Activated gamma-delta T cell treated with Interleukin-2 at 50 U/mL for 16 hours (primary cell): ENCODE results near the gene CSMD2.
A peak's percentile ranks its signal among the peaks of the same experiment; 100 is the strongest.
"Not testable (repeated sequence)": the region's sequence is repeated elsewhere in the genome, so short reads cannot be mapped to it uniquely, and the experiment has no call there.

Experiments
- DNase-seq: peaks from one replicate; pipeline ENCODE4 v3.0.0-alpha.2; 2020

CSMD2 gene

DNA sequence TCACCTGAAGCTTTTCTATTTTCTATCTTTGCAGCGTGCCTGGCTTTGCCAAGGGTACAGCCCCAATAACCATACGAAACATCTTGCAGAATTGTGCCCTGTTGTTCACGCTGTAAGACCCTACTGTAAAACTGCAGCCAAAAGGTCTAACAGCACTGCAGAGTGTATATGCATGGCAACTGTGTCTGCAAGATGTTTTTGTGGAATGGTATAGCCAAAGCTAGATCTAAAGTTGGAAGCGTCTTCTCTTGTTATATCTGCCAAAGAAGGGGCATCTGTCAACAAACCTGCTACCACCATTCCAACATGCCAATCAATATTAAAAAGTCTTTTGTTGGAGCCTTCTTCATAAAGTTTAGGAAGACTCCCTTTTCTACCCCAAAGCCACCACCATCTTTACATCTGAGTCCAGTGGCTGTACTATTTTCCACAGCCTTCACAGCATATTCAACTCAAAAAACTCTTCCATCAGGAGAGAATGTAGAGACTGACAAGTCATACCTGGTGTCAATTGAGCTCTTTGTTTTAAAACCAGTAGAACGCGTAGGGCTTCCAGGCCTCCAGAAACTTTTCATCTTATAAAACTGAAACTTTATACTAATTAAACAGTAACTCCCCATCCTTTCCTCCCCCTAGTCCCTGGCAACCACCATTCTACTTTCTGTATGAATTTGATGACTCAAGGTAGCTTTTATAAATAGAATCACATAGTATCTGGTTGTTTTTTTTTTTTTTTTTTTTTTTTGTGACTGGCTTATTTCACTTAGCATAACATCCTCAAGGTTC is 652.6 kb downstream of the CSMD2 start:
- no peak for DNase-seq

DNA sequence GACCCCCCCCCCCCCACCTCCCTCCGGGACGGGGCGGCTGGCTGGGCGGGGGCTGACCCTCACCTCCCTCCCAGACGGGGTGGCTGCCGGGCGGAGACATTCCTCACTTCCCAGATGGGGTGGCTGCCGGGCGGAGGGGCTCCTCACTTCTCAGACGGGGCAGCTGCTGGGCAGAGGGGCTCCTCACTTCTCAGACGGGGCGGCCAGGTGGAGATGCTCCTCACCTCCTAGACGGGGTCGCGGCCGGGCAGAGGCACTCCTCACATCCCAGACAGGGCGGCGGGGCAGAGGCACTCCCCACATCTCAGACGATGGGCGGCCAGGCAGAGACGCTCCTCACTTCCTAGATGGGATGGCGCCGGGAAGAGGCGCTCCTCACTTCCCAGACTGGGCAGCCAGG is 655.8 kb downstream of the CSMD2 start:
- DNase-seq = not testable (repeated sequence)

GRCh38 chr1:33508151-33508550 is 656.9 kb downstream of the CSMD2 start:
- DNase-seq = no peak

- no peak for DNase-seq
Measured at GRCh38 chr1:33507661-33508060, 657.4 kb downstream of the CSMD2 start.

GRCh38 chr1:33503506-33503905 is 661.5 kb downstream of the CSMD2 start:
- no peak for DNase-seq

GRCh38 chr1:33502726-33503125 is 662.3 kb downstream of the CSMD2 start:
- DNase-seq = no peak

- DNase-seq = no peak
Measured at GRCh38 chr1:33501774-33502173, 663.3 kb downstream of the CSMD2 start.

DNA sequence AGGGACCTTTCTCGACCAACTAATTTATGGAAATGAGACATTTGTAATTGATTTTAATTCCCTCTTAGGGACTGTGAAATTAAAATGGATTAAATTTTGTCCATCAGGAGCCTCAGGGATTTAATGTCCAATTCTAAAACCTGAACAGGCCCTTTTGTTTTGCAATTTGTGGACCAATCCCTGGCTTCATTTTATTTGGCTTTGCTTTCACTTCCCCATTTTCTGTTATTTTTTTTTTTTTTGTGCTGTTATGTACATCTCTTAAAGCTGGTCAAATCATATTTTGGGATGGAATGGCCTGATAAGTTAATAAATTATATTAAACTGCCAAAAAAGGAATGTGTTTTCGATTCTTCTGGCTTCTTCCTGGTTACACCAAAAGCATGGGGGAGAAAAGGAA is 663.7 kb downstream of the CSMD2 start:
- no peak for DNase-seq

GRCh38 chr1:33500547-33500946 is 664.5 kb downstream of the CSMD2 start:
- DNase-seq = no peak

DNA sequence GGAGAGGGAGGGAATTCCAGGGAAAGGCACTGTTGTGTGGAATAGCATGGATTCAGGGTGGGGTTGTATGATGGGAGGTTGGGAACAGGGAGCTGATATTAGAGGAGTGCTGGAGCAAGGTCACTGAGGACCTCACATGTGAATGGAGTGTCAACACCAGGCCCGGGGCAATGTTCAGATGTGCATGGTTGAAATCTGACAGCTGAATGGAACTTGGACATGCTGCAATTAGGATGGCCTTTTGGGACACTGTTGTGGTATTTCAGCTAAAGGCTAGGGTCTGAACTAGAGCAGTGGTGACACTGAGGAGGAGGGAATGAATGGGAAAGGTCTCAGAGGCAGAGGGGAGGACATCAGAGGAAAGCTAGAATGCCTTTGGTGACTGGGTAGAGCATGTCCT is 667.6 kb downstream of the CSMD2 start:
- DNase-seq = no peak

DNA sequence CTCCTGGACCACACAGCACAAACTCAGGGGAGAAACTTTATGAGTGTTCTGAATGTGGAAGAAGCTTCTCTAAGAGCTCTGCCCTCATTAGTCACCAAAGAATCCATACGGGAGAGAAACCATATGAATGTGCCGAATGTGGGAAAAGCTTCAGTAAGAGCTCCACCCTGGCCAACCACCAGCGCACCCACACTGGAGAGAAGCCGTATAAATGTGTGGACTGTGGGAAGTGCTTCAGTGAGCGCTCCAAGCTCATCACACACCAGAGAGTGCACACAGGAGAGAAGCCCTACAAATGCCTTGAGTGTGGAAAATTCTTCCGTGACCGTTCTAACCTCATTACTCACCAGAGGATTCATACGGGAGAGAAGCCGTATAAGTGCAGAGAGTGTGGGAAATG is 670.1 kb downstream of the CSMD2 start:
- no peak for DNase-seq

DNA sequence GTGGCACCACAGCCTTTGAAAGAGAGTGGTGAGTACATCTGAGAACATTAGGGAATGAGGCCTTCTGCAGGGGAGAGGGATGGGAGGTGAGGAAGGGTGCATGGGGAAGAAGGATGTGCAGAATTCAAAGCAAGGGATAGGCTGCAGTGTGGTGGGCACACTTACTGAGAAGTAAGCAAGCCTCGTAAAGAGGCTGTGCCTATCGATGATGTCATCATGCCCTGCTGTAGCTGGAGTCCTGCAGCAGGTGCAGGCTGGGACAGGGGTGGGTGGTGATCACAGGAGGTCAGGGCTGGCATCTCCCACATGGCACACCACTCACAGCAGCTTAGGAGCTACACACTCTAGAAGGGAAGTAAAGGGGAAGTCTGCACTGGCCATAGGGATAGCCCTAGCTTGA is 676.4 kb downstream of the CSMD2 start:
- no peak for DNase-seq

- DNase-seq = no peak
Measured at GRCh38 chr1:33482412-33482811, 682.6 kb downstream of the CSMD2 start.

DNA sequence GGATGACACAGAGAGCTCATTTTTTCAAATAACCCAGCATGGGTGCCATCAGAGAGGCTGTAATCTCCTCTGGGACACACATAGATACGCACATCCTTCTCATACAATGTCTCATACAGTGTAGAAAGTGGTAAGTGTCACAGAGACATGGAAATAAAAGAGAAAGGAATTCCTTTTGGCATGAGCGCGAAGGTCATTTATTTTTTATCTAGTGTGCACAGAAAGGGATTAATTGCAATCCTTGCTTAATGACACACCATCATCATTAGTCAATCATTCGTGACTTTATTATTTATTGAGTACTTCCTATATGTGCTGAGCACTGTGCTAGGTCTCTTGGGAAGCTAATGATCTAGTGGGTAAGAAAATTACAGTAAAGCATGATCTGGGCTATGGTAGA is 687.6 kb downstream of the CSMD2 start:
- no peak for DNase-seq

DNA sequence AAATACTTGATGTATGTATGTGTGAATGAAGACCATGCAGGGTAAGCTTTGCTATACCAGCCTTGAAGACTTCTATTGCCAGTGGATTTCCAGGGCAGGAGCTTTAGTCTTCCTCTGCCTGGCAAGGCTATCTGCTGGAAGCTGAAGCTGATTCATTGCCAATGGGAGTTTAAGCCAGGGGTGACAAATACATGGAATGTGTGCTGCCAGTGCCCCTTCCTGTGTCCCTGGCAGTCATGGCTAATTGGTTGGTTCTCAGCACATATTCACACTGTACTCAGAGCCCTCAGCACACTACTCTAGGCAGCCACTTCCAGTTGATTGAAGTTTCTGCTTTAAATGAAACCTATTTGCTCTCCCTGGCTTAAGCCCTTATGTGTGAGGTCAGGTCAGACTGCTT is 691.1 kb downstream of the CSMD2 start:
- DNase-seq = no peak

DNA sequence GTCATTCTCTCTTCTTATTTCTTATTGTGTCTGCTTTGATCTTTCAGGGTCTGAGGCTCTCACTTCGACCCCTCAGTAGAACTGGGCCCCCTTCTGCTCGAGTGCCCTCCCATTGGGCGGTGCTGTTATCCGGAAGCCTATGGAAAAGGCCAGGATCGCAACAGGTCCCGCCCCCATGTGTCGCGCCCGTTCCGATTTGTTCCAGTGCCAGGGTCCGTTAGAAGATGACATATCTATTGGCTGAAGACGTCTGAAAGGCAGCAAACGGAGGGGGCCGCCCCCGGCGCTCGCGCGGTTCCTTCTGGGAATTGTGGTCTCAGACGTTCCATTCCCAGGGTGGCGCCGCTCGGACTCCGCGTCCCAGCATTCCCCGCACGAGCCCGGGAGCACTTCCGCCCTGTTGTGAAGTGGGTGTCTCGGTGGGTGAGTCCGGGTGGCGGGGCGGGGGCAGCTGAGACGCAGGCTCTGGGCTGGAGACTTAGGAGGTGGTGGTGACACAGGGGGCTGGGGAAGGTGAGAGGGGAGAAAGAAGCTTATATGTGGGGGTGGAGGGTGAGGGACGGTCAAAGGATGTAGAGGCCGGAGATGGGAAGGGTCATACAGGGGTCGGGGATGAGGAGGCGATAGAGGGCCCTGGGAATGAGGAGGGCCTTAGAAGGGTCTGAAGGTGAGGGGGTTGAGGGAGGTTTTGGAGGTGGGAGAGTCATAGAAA is 692.6 kb downstream of the CSMD2 start, which contains the start of gene ZSCAN20:
Gene ZSCAN20, plus strand, starts transcription at position 377 of the 712 bp plus-strand sequence. CDS start 6,644 bp downstream, outside the sequence.
- peak; percentile 84 for DNase-seq

DNA sequence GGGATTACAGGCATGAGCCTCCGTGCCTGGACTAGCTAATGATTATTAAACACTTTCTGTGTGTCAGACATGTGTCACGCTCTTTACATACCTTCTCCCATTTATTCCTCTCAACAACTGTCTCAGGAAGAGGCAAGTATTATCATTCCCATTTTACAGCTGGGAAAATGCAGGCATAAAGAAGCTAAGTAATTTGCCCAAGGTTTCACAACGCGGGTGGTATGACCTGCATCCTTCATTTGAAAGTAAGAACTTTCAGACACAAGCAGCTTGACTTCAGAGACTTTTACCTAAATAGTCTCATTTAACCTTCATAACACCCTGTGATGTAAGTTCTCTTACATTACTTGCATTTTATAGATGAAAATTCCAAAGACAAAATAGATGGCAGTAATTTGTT is 693.6 kb downstream of the CSMD2 start:
- no peak for DNase-seq

DNA sequence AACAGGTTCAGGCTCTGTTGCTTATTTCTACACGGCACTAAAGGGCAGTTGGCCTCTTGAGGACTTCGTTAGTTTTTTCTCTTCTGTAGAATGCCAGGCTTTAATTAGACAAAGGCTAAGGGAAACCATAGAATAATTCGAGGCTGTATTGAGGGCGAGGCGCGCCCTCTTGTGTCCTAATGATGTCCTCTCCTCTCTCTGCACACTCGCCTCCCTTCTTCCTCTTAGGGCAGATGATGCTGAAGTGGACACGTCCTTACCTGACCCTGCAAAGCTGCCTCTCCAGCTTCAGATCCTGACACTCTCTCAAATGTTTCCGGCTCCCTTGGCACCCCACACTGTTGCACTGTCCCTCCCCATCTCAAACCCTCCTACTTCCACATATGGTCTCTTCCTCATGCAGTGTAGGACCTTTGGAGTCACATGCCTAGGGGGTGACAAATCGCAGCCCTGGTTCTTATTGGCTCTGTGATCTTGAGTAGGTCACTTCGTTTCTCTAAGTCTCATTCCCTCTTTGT is 694.5 kb downstream of the CSMD2 start:
- peak; percentile 44 for DNase-seq

- DNase-seq = no peak
Measured at GRCh38 chr1:33469691-33470090, 695.3 kb downstream of the CSMD2 start.

DNA sequence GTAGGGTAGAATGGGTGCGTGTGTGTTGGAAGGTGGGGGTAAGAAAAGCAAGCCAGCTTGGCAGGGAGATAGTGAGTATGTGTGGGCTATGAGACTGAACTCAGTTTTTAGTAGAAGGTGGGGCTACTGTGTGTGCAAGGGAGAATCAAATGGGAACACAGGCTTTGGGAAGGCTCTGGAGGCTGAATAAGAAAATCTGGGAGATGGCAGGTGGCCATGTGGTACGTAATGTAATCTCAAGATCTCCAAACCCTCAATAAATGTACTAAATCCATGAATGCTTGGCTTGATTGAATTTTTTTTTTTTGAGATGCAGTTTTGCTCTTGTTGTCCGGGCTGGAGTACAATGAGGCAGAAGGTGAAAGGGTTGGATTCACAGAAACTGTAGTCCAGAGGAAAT is 696.1 kb downstream of the CSMD2 start:
- no peak for DNase-seq

- DNase-seq = no peak
Measured at GRCh38 chr1:33468531-33468930, 696.5 kb downstream of the CSMD2 start.

GRCh38 chr1:33468011-33468410 is 697.0 kb downstream of the CSMD2 start:
- no peak for DNase-seq

DNA sequence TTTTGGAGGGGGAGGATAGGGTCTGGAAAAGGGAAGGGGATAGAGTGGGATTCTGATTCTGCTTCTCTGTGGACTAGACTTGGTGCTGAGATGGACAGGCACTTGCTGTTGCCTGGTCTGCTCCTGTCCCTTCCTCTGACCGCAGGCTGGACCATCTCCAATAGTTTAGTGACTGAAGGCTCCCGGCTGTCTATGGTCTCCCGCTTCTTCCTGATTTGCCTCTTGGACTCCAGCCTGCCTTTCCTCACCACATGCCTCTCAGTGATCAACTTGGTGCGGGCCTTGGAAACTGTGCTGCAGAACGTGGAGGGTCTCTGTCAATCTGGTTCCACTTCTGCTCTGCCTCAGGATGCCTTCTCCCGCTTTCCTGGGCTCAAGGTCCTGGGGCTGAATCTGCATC is 698.9 kb downstream of the CSMD2 start:
- DNase-seq = no peak

- DNase-seq = no peak
Measured at GRCh38 chr1:33465316-33465715, 699.7 kb downstream of the CSMD2 start.
